ENCODE measurements around the gene MGRN1. TPM values are rescaled to one million over a fixed set of nuclear protein-coding genes. Genes with fewer than 3 reads are reported as not detected.

Gene MGRN1
- total RNA-seq, 1 donor from 2014 or later: 91.5 TPM

DNA sequence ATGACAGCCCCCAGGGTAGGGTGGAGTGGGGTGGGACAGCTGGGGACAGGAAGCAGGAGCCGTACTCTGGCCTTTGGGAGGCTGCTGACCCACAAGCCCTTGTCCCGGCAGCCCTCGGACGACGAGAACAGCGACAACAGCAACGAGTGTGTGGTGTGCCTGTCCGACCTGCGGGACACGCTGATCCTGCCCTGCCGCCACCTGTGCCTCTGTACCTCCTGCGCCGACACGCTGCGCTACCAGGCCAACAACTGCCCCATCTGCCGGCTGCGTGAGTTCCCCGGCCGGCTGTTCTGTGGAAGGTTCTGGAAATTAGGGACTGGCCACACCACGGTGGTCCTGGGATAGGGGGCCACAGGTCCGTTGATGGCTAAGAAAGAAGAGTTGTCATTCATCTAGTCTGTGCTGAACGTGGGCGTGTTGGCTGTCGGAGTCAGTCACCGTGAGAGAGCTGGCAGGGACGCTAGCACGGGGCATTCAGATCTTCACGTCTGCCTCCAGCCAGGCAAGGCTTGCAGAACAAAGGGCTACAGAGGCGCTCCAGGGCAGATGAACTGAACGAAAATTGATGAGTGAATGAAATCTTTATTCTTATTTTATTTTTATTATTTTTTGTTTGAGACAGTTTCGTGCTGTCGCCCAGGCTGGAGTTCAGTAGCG is 48.9 kb downstream of the MGRN1 start:
- H3K27me3 Mint-ChIP-seq (ENCODE audit: low read depth, unreplicated experiment): no peaks in the 10 kb centered on the region
- Histone ChIP-seq H3K27ac (ENCODE audit: low read depth, low read length) (no peak overlapping the region), H3K9me3 (ENCODE audit: insufficient read depth, low read depth, low read length) (no peaks in the 10 kb centered on the region), H3K27me3 (ENCODE audit: insufficient read depth, low read length) (no peaks in the 10 kb centered on the region), H3K4me3 (ENCODE audit: insufficient read depth, low read depth, low read length) (no peak overlapping the region), H3K9ac (ENCODE audit: low read length) (no peak overlapping the region), H4K20me1 (ENCODE audit: insufficient read depth, low read length) (peaks cover 47% of the 10 kb centered on the region), H2AFZ (ENCODE audit: low read depth, low read length) (no peak overlapping the region), H3K79me2 (ENCODE audit: insufficient read depth, low read length) (peaks cover 3% of the 10 kb centered on the region), H3K4me2 (ENCODE audit: low read length) (no peak overlapping the region), H3K36me3 (ENCODE audit: insufficient read depth, low read length) (peaks cover 4% of the 10 kb centered on the region), H3K4me1 (ENCODE audit: insufficient read depth, low read length) (peaks cover 4% of the 10 kb centered on the region)
- H3K4me1 Mint-ChIP-seq (ENCODE audit: low read depth, unreplicated experiment): peaks cover 12% of the 10 kb centered on the region
- FAIRE-seq (no peak), DNase-seq (ENCODE audit: low read depth) (no peak)
- TF ChIP-seq, protein P1, sequence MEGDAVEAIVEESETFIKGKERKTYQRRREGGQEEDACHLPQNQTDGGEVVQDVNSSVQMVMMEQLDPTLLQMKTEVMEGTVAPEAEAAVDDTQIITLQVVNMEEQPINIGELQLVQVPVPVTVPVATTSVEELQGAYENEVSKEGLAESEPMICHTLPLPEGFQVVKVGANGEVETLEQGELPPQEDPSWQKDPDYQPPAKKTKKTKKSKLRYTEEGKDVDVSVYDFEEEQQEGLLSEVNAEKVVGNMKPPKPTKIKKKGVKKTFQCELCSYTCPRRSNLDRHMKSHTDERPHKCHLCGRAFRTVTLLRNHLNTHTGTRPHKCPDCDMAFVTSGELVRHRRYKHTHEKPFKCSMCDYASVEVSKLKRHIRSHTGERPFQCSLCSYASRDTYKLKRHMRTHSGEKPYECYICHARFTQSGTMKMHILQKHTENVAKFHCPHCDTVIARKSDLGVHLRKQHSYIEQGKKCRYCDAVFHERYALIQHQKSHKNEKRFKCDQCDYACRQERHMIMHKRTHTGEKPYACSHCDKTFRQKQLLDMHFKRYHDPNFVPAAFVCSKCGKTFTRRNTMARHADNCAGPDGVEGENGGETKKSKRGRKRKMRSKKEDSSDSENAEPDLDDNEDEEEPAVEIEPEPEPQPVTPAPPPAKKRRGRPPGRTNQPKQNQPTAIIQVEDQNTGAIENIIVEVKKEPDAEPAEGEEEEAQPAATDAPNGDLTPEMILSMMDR (IDR thresholded peaks at IDR 0.05; ENCODE audit: insufficient read depth, low read depth, low read length): no peak
- TF ChIP-seq EZH2 (IDR thresholded peaks at IDR 0.05; ENCODE audit: insufficient read depth, low read length): no peak
- H3K9me3 Mint-ChIP-seq (ENCODE audit: unreplicated experiment): no peaks in the 10 kb centered on the region
- no peak overlapping the region for H3K27ac Mint-ChIP-seq (ENCODE audit: unreplicated experiment)
- no peak overlapping the region for H3K4me3 Mint-ChIP-seq (ENCODE audit: unreplicated experiment)
- H3K36me3 Mint-ChIP-seq (ENCODE audit: low read depth, unreplicated experiment): peaks cover 9% of the 10 kb centered on the region

DNA sequence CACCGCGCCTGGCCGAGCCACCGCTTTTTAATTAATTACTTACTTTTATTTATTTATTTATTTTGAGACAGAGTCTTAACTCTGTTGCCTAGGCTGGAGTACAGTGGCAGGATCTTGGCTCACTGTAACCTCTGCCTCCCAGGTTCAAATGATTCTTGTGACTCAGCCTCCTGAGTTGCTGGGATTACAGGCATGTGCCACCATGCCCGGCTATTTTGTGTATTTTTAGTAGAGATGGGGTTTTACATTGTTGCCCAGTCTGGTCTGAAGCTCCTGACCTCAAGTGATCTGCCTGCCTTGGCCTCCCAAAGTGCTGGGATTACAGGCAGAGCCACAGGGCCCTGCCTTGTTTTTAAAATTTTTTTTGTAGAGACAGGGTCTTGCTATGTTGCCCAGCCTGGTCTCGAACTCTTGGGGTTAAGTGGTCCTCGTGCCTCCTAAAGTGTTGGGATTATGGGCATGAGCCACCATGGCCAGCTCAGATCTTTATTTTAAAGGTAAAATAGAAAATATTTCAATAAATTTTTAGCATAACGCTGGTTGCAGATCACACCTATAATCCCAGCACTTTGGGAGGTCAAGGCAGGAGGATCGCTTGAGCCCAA is 50.4 kb downstream of the MGRN1 start:
- Histone ChIP-seq H3K9me3 (ENCODE audit: insufficient read depth, low read depth, low read length) (no peaks in the 10 kb centered on the region), H3K27me3 (ENCODE audit: insufficient read depth, low read length) (no peaks in the 10 kb centered on the region), H3K79me2 (ENCODE audit: insufficient read depth, low read length) (peaks cover 3% of the 10 kb centered on the region), H3K4me3 (ENCODE audit: insufficient read depth, low read depth, low read length) (no peak overlapping the region), H3K4me2 (ENCODE audit: low read length) (no peak overlapping the region), H4K20me1 (ENCODE audit: insufficient read depth, low read length) (peaks cover 44% of the 10 kb centered on the region), H3K4me1 (ENCODE audit: insufficient read depth, low read length) (peaks cover 7% of the 10 kb centered on the region), H2AFZ (ENCODE audit: low read depth, low read length) (no peak overlapping the region), H3K27ac (ENCODE audit: low read depth, low read length) (no peak overlapping the region), H3K9ac (ENCODE audit: low read length) (no peak overlapping the region), H3K36me3 (ENCODE audit: insufficient read depth, low read length) (no peaks in the 10 kb centered on the region)
- H3K27me3 Mint-ChIP-seq (ENCODE audit: low read depth, unreplicated experiment): no peaks in the 10 kb centered on the region
- H3K4me3 Mint-ChIP-seq (ENCODE audit: unreplicated experiment): no peak overlapping the region
- H3K27ac Mint-ChIP-seq (ENCODE audit: unreplicated experiment): no peak overlapping the region
- H3K4me1 Mint-ChIP-seq (ENCODE audit: low read depth, unreplicated experiment): peaks cover 12% of the 10 kb centered on the region
- H3K36me3 Mint-ChIP-seq (ENCODE audit: low read depth, unreplicated experiment): peaks cover 9% of the 10 kb centered on the region
- H3K9me3 Mint-ChIP-seq (ENCODE audit: unreplicated experiment): no peaks in the 10 kb centered on the region
- FAIRE-seq (no peak), DNase-seq (ENCODE audit: low read depth) (no peak)
- TF ChIP-seq EZH2 (IDR thresholded peaks at IDR 0.05; ENCODE audit: insufficient read depth, low read length): no peak
- TF ChIP-seq, protein P1 (IDR thresholded peaks at IDR 0.05; ENCODE audit: insufficient read depth, low read depth, low read length): no peak

Measured in astrocyte (in vitro differentiated cells and primary cell).